Erythroblast (primary cell): ENCODE measurements around the gene CYP2U1.

Experiments used
- GATA1 ChIP-seq: IDR thresholded peaks from 2 replicates; pipeline ENCODE4 v1.6.1; 2011; ENCODE audit warnings: low read depth, mild to moderate bottlenecking, control low read depth, low read length, moderate library complexity
- POLR2A ChIP-seq: IDR thresholded peaks from 2 replicates; pipeline ENCODE4 v1.6.1; 2011; ENCODE audit warnings: mild to moderate bottlenecking, low read length

DNA sequence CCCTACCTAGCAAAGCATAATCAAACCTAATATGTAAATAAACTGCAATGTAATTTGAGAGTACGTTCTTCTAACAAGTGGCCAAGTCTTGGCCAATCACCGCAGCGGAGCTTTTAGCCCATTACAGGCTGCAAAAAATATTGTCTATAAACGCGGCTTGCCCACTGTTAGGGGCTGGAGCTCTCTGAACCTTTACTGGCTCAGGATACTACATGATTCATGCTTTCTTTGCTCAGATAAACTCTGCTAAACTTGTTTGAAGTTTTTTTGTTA is 57.4 kb downstream of the CYP2U1 start:
- TF ChIP-seq POLR2A, result no peak
- no peak for TF ChIP-seq GATA1
